Panc1 (cell line): ENCODE measurements around the gene PTGFR. TPM values are rescaled to one million over a fixed set of nuclear protein-coding genes. Genes with fewer than 3 reads are reported as not detected.

Experiments used
- ATAC-seq: fragments of 200-7000 bp; cut with Tn5 transposase; 2 replicates; pipeline ENCODE4 v1.9.1; 2020; ENCODE audit warnings: mild to moderate bottlenecking, moderate library complexity
- BruUV-seq: library from RNA; stranded (reverse); fragments of 400-500 nt; replicated peaks from 2 replicates; lab custom pipeline; 2021; lab: Mats Ljungman, UMichigan
- CTCF ChIA-PET: fragments of 300-600 bp; sonication (Branson Sonifier 250); formaldehyde crosslinking; loops from one replicate; lab custom pipeline; 2022; ENCODE audit warnings: antibody characterized with exemption; lab: Charles Lee
- POLR2A ChIA-PET: fragments of 300-600 bp; sonication (Branson Sonifier 250); formaldehyde crosslinking; loops from one replicate; lab custom pipeline; 2022; ENCODE audit warnings: antibody characterized with exemption; lab: Charles Lee
- DNase-seq: peaks from one replicate; pipeline ENCODE4 v3.0.0-alpha.2; 2010; ENCODE audit warnings: low read depth, low spot score
- H3K27ac ChIP-seq: 2 replicates; pipeline ENCODE4 v1.5.1; 2011; ENCODE audit warnings: mild to moderate bottlenecking, low read length, inconsistent platforms
- H3K27me3 ChIP-seq: fragments of 200-500 bp; sonication (Bioruptor generic); 2 replicates; pipeline ENCODE4 v1.6.0; 2014; ENCODE audit warnings: low read length, inconsistent platforms; ENCODE audit not compliant: control insufficient read depth, insufficient read depth
- H3K36me3 ChIP-seq: fragments of 200-500 bp; sonication (Bioruptor generic); 2 replicates; pipeline ENCODE4 v1.5.1; 2014; ENCODE audit warnings: inconsistent platforms, mild to moderate bottlenecking, low read length, moderate library complexity; ENCODE audit not compliant: control insufficient read depth, insufficient read depth
- H3K4me1 ChIP-seq: 2 replicates; pipeline ENCODE4 v1.5.1; 2011; ENCODE audit warnings: inconsistent platforms, mild to moderate bottlenecking, low read length, moderate library complexity; ENCODE audit not compliant: control insufficient read depth, insufficient read depth
- H3K4me3 ChIP-seq, 2 experiments: 2 replicates each; pipeline ENCODE4 v1.5.1; 2011 to 2012; ENCODE audit warnings: low read depth in 2 of 2, low read length in 2 of 2, mild to moderate bottlenecking in 2 of 2, inconsistent platforms in 1 of 2, moderate library complexity in 1 of 2
- H3K9me3 ChIP-seq: fragments of 200-500 bp; sonication (Bioruptor generic); 2 replicates; pipeline ENCODE4 v1.5.1; 2014; ENCODE audit warnings: low read depth, mild to moderate bottlenecking, inconsistent platforms, low read length, moderate library complexity; ENCODE audit not compliant: control insufficient read depth, insufficient read depth
- CTCF ChIP-seq: fragments of 450-650 bp; IDR thresholded peaks from 2 replicates; pipeline ENCODE4 v1.5.1; 2017; ENCODE audit warnings: mild to moderate bottlenecking
- POLR2AphosphoS5 ChIP-seq: IDR thresholded peaks from 2 replicates; pipeline ENCODE4 v1.6.1; 2012; ENCODE audit warnings: mild to moderate bottlenecking, low read depth, low read length, moderate library complexity
- REST ChIP-seq, 2 experiments: IDR thresholded peaks; 2 replicates each; pipeline ENCODE4 v1.6.1; 2011 to 2012; ENCODE audit warnings: low read depth in 2 of 2, control low read depth in 1 of 2, low read length in 1 of 2, mild to moderate bottlenecking in 1 of 2, moderate library complexity in 1 of 2; ENCODE audit not compliant: insufficient read depth in 1 of 2
- SIN3A ChIP-seq: IDR thresholded peaks from 2 replicates; pipeline ENCODE4 v1.6.1; 2012; ENCODE audit warnings: low read depth, mild to moderate bottlenecking, low read length, moderate library complexity, borderline replicate concordance; ENCODE audit not compliant: insufficient read depth
- TCF7L2 ChIP-seq: IDR thresholded peaks from 2 replicates; pipeline ENCODE4 v1.6.1; 2011; ENCODE audit warnings: mild to moderate bottlenecking, low read depth, low read length, inconsistent platforms
- in situ Hi-C: cut with HindIII; loops from 2 replicates; pipeline ENCODE4 v1.10.0; 2016; ENCODE audit warnings: low sequenced_read_pairs, low pct_unique_long_range_greater_than_20kb
- intact Hi-C: fragments of 100-400 bp; cut with micrococcal nuclease; formaldehyde crosslinking; loops from one replicate; pipeline ENCODE4 v1.10.0; 2022; ENCODE audit not compliant: unreplicated experiment
- total RNA-seq: library from RNA; stranded (reverse); gene quantifications from one replicate; pipeline ENCODE4 v1.2.1, GENCODE V29; 2021; ENCODE audit not compliant: unreplicated experiment

The PTGFR gene
- total RNA-seq, 1 experiment from 2014 or later = not detected

GRCh38 chr1:78526496-78526895 is 35.7 kb downstream of the PTGFR start:
- ATAC-seq = no peak
- POLR2A ChIA-PET = no interaction called here
- Histone ChIP-seq H3K9me3 (no peaks in the 10 kb centered on the region), H3K27ac (no peak overlapping the region), H3K36me3 (no peaks in the 10 kb centered on the region), H3K4me3 (no peak overlapping the region), H3K27me3 (no peaks in the 10 kb centered on the region), H3K4me1 (no peaks in the 10 kb centered on the region)
- in situ Hi-C loops (no loop called here), intact Hi-C loops (no loop called here)
- DNase-seq = no peak
- CTCF ChIA-PET = no interaction called here
- BruUV-seq = no TSS peak
- TF ChIP-seq CTCF = no peak
- no peak for TF ChIP-seq REST (IDR thresholded peaks at IDR 0.05; ENCODE audit: insufficient read depth in 1 of 2, low read depth in 2 of 2, low read length in 1 of 2)
- no peak for TF ChIP-seq SIN3A
- TF ChIP-seq TCF7L2 = no peak
- no peak for TF ChIP-seq POLR2AphosphoS5

- ATAC-seq = no peak
- TF ChIP-seq POLR2AphosphoS5 = no peak
- no peak for TF ChIP-seq SIN3A
- no peak for TF ChIP-seq REST (IDR thresholded peaks at IDR 0.05; ENCODE audit: insufficient read depth in 1 of 2, low read depth in 2 of 2, low read length in 1 of 2)
- no peak for TF ChIP-seq TCF7L2
- no peak for TF ChIP-seq CTCF
Measured at GRCh38 chr1:78527706-78528105, 36.9 kb downstream of the PTGFR start.

More at GRCh38 chr1:78527706-78528105, 36.9 kb downstream of the PTGFR start:
- H3K4me3 ChIP-seq = no peak overlapping the region
- CTCF ChIA-PET = no interaction called here
- H3K36me3 ChIP-seq = no peaks in the 10 kb centered on the region
- in situ Hi-C loops (no loop called here), intact Hi-C loops (no loop called here)
- DNase-seq = no peak
- no peak overlapping the region for H3K27ac ChIP-seq
- no peaks in the 10 kb centered on the region for H3K9me3 ChIP-seq
- H3K27me3 ChIP-seq = no peaks in the 10 kb centered on the region
- POLR2A ChIA-PET = no interaction called here
- no TSS peak for BruUV-seq
- no peaks in the 10 kb centered on the region for H3K4me1 ChIP-seq
